Measurements from ENCODE around the gene RDX.
A peak's percentile ranks its signal among the peaks of the same experiment; 100 is the strongest.

RDX gene

DNA sequence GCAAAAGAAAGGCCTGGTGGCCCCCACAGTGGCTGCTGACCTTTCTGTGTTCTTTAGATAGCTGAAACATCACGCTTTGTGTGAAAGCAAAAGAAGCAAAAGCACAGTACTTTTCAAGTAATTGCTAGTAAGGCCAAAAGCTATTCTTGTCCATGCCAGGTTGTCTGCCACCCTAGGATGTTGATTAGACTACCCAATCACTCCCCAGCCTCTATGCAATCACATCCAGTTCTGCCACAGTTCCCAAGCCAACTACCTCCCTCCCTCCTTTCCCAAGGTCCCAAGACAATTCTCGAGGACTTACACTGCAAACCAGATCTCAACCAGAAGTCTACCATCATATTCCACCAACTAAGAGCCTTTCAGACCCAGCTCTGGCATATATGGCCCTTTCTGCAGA, 46.2 kb downstream of the RDX start:
- TF ChIP-seq CTCF (IDR thresholded peaks at IDR 0.05; ENCODE audit: low read depth, low read length): no peak

DNA sequence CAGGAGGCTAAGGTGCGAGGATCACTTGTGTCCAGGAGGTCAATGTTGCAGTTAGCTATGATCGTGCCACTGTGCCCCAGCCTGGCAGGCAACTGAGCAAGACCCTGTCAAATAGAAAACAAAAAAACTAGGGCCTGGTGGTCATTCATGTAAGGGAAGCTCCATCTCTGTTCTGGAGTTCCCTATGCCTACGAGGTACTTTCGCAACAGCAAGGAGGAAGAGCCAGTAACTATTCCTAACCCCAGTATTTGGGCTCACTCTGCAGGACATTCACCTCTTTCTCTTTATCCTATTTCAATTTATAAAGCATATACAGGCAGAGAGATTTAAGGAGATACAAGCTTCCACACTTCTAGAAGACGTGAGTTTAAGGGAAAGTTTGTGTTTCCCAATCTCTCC, 46.6 kb downstream of the RDX start:
- no peak overlapping the region for H3K4me3 ChIP-seq (ENCODE audit: low read depth, low read length)
- no peak for TF ChIP-seq CTCF (IDR thresholded peaks at IDR 0.05; ENCODE audit: low read depth, low read length)

More for the DNA sequence above, 46.2 kb downstream of the RDX start:
- no peak overlapping the region for H3K4me3 ChIP-seq (ENCODE audit: low read depth, low read length)

- TF ChIP-seq CTCF (IDR thresholded peaks at IDR 0.05; ENCODE audit: low read depth, low read length): peak; percentile 11; the same call in 1 of the 2 replicates
- no peak overlapping the region for H3K4me3 ChIP-seq (ENCODE audit: low read depth, low read length)
These were observed 47.3 kb downstream of the RDX start for GRCh38 chr11:110249066-110249465.

- no peak overlapping the region for H3K4me3 ChIP-seq (ENCODE audit: low read depth, low read length)
- TF ChIP-seq CTCF (IDR thresholded peaks at IDR 0.05; ENCODE audit: low read depth, low read length): no peak
These were observed 52.6 kb downstream of the RDX start for GRCh38 chr11:110243791-110244190.

- H3K4me3 ChIP-seq (ENCODE audit: low read depth, low read length): no peak overlapping the region
- TF ChIP-seq CTCF (IDR thresholded peaks at IDR 0.05; ENCODE audit: low read depth, low read length): no peak
These were observed 53.7 kb downstream of the RDX start for GRCh38 chr11:110242746-110243145.

DNA sequence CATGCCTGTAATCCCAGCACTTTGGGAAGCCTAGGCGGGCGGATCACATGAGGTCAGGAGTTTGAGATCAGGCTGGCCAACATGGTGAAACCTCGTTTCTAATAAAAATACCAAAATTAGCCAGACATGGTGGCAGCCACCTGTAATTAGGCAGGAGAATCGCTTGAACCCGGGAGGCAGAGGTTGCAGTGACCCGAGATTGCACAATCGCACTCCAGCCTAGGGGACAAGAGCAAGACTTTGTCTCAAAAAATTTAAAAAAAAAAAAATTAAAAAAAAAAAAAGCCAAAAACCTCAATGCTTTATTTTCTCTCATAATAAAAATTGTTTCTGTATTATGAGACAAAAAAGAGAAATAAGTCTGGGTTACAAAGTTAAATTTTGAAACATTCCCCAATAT, 54.2 kb downstream of the RDX start:
- TF ChIP-seq CTCF (IDR thresholded peaks at IDR 0.05; ENCODE audit: low read depth, low read length): no peak
- no peak overlapping the region for H3K4me3 ChIP-seq (ENCODE audit: low read depth, low read length)

GRCh38 chr11:110235966-110236365, 60.4 kb downstream of the RDX start:
- TF ChIP-seq CTCF (IDR thresholded peaks at IDR 0.05; ENCODE audit: low read depth, low read length): no peak

More at GRCh38 chr11:110235966-110236365, 60.4 kb downstream of the RDX start:
- no peak overlapping the region for H3K4me3 ChIP-seq (ENCODE audit: low read depth, low read length)
